GM12874 (cell line): ENCODE measurements around the gene TUFM.

ENCODE experiments used
- CTCF ChIP-seq: IDR thresholded peaks from 2 replicates; pipeline ENCODE4 v1.5.1; 2011; ENCODE audit warnings: low read depth, mild to moderate bottlenecking, control low read depth, low read length, moderate library complexity; ENCODE audit not compliant: insufficient read depth

TUFM gene

GRCh38 chr16:28823873-28824716 lies 22.1 kb downstream of the TUFM start:
- no peak for TF ChIP-seq CTCF

- no peak for TF ChIP-seq CTCF
These were observed 22.8 kb downstream of the TUFM start for GRCh38 chr16:28823291-28823872.

- TF ChIP-seq CTCF, result no peak
These were observed 23.4 kb downstream of the TUFM start, which contains the start of gene ATXN2L for GRCh38 chr16:28822520-28823290. Gene ATXN2L (plus strand): TSS chr16:28822999. CDS start chr16:28823260, 261 bp downstream.

GRCh38 chr16:28821874-28822519 lies 24.2 kb downstream of the TUFM start:
- TF ChIP-seq CTCF, result no peak

- no peak for TF ChIP-seq CTCF
These were observed 26.1 kb downstream of the TUFM start for GRCh38 chr16:28820016-28820415.

GRCh38 chr16:28802235-28803019 lies 43.7 kb downstream of the TUFM start:
- TF ChIP-seq CTCF, result peak; percentile 26; the same call in 1 of the 2 replicates
